T-cell (primary cell): ENCODE measurements around the gene SDK1. TPM values are rescaled to one million over a fixed set of nuclear protein-coding genes. Genes with fewer than 3 reads are reported as not detected.
"Not testable (repeated sequence)": the region's sequence is repeated elsewhere in the genome, so short reads cannot be mapped to it uniquely, and the experiment has no call there.

Source experiments
- ATAC-seq, 4 experiments: fragments of 200-7000 bp in 3 of 4; fragments of 150-1000 bp in 1 of 4; cut with Tn5 transposase; replicated peaks in 1 of 4; 1 replicate in 3 of 4; 2 replicates in 1 of 4; pipeline ENCODE4 v1.10.0; 2021; ENCODE audit warnings: moderate library complexity in 3 of 4, mild to moderate bottlenecking in 2 of 4, moderate number of reproducible peaks in 1 of 4
- CTCF ChIA-PET, 2 donors: fragments of 300-600 bp; sonication (Branson Sonifier 250); formaldehyde crosslinking; loops; one replicate each; lab custom pipeline; 2022; ENCODE audit warnings: antibody characterized with exemption in 2 of 2; lab: Charles Lee
- POLR2A ChIA-PET, 2 donors: fragments of 300-600 bp; sonication (Branson Sonifier 250); formaldehyde crosslinking; loops; one replicate each; lab custom pipeline; 2022; ENCODE audit warnings: antibody characterized with exemption in 2 of 2; lab: Charles Lee
- DNase-seq, 35 experiments: peaks; one replicate each; pipeline versions ENCODE4 v3.0.0 to v3.0.0-alpha.2; 2013 to 2023
- H3K27ac ChIP-seq: one replicate; pipeline ENCODE4 v1.5.1; 2013; ENCODE audit warnings: low read length
- H3K27me3 ChIP-seq, 2 experiments: replicated peaks in 1 of 2; 1 replicate in 1 of 2; 2 replicates in 1 of 2; pipeline versions ENCODE4 v1.6.1 to v1.7.0; 2013; ENCODE audit warnings: low read length in 1 of 2, mixed read lengths in 1 of 2; ENCODE audit not compliant: control insufficient read depth in 2 of 2, insufficient read depth in 2 of 2; ENCODE audit errors: extremely low read depth in 1 of 2
- H3K36me3 ChIP-seq, 2 donors: 1 replicate in 1 of 2; 2 replicates in 1 of 2; pipeline versions ENCODE4 v1.6.1 to v1.7.0; 2013; ENCODE audit warnings: low read length in 1 of 2; ENCODE audit not compliant: control insufficient read depth in 2 of 2, insufficient read depth in 1 of 2; ENCODE audit errors: extremely low read depth in 1 of 2
- H3K4me1 ChIP-seq, 2 experiments: 1 replicate in 1 of 2; 2 replicates in 1 of 2; pipeline versions ENCODE4 v1.6.1 to v1.7.0; 2013; ENCODE audit warnings: low read length in 2 of 2, mixed read lengths in 1 of 2; ENCODE audit not compliant: insufficient read depth in 2 of 2, control insufficient read depth in 1 of 2; ENCODE audit errors: extremely low read depth in 1 of 2
- H3K4me3 ChIP-seq, 2 donors: 1 replicate in 1 of 2; 2 replicates in 1 of 2; pipeline versions ENCODE4 v1.5.1 to v1.7.0; 2013; ENCODE audit warnings: mild to moderate bottlenecking in 2 of 2, low read length in 1 of 2, moderate library complexity in 1 of 2; ENCODE audit not compliant: control insufficient read depth in 1 of 2; ENCODE audit errors: extremely low read depth in 1 of 2
- H3K9me3 ChIP-seq: 2 replicates; pipeline ENCODE4 v1.7.0; 2013
- H3K27ac Mint-ChIP-seq, 2 donors: one replicate each; pipeline ENCODE4 v1.8.0; 2020 to 2021; ENCODE audit warnings: mild to moderate bottlenecking in 2 of 2, mixed read lengths in 2 of 2
- H3K27me3 Mint-ChIP-seq, 2 donors: one replicate each; pipeline ENCODE4 v1.8.0; 2021 to 2022; ENCODE audit warnings: mixed read lengths in 2 of 2
- H3K36me3 Mint-ChIP-seq: one replicate; pipeline ENCODE4 v1.8.0; 2021; ENCODE audit warnings: mixed read lengths
- H3K4me1 Mint-ChIP-seq, 3 donors: one replicate each; pipeline ENCODE4 v1.8.0; 2020 to 2022; ENCODE audit warnings: mixed read lengths in 3 of 3, mild to moderate bottlenecking in 1 of 3
- H3K4me3 Mint-ChIP-seq, 3 donors: one replicate each; pipeline ENCODE4 v1.8.0; 2020 to 2022; ENCODE audit warnings: mild to moderate bottlenecking in 3 of 3, mixed read lengths in 3 of 3, moderate library complexity in 3 of 3
- H3K9me3 Mint-ChIP-seq, 3 donors: one replicate each; pipeline ENCODE4 v1.8.0; 2020 to 2022; ENCODE audit warnings: mixed read lengths in 3 of 3
- WGBS: methylation state at CpG from one replicate; pipeline ENCODE4 v1.1.5; 2013; ENCODE audit warnings: missing lambda C conversion rate; ENCODE audit not compliant: insufficient coverage; 5-methylcytosine and 5-hydroxymethylcytosine counted together
- total RNA-seq, 35 experiments: library from RNA in 6 of 35; stranded (reverse) in 6 of 35; fragments of 120-200 nt in 1 of 35; gene quantifications; one replicate each; pipeline versions ENCODE4 v1.2.1 to v1.2.4 and lab custom pipeline; 2013 to 2026

SDK1 gene
- total RNA-seq, 5 donors from 2014 or later (not counting 1 experiment from before 2014, with no cell fraction given) = 0.47 to 1.7 (median 0.63) TPM

DNA sequence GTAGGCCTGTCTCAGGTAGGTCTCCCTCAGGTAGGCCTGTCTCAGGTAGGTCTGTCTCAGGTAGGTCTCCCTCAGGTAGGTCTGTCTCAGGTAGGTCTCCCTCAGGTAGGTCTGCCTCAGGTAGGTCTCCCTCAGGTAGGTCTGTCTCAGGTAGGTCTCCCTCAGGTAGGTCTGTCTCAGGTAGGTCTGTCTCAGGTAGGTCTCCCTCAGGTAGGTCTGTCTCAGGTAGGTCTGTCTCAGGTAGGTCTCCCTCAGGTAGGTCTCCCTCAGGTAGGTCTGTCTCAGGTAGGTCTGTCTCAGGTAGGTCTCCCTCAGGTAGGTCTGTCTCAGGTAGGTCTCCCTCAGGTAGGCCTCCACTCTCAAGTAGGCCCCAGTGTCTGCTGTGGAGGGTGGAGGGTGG is 281.1 kb downstream of the SDK1 start:
- H3K27me3 ChIP-seq, DNase-seq, H3K36me3 Mint-ChIP-seq, H3K4me1 Mint-ChIP-seq, CTCF ChIA-PET, H3K4me3 Mint-ChIP-seq, H3K27ac Mint-ChIP-seq, H3K27ac ChIP-seq, ATAC-seq, H3K27me3 Mint-ChIP-seq, H3K4me1 ChIP-seq, H3K9me3 ChIP-seq, H3K4me3 ChIP-seq, H3K36me3 ChIP-seq, POLR2A ChIA-PET: not testable (repeated sequence)
- H3K9me3 Mint-ChIP-seq = peaks cover 3 to 19% (median 16%) of the 10 kb centered on the region in 3 donors

DNA sequence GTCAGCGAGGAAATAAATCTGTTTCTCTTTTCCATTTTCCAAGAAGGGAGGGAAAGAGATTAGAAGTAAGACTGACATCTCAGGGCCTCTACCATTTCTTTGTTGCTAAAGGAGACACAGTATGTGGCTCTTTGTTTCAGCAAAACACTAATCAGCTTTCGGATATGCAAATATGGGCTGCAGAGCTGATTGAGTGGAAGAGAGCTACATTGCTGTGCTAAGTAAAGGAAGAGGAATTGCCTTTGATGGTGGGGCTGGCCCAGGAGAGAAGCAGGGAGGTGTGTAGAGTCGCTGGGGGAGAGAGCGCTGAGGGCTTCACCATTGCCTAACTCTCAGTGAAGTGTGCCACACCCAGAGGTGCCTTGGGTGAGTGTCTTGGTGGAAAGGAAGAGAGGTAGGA is 284.8 kb downstream of the SDK1 start:
- H3K27ac ChIP-seq = no peak overlapping the region
- WGBS = 100% methylated on average over 1 of the region's 4 CpGs
- H3K9me3 ChIP-seq = no peaks in the 10 kb centered on the region
- ATAC-seq = no peak
- no peak overlapping the region for H3K4me3 Mint-ChIP-seq
- peaks cover 2 to 8% (median 5%) of the 10 kb centered on the region in 3 donors for H3K4me1 Mint-ChIP-seq
- no peaks in the 10 kb centered on the region for H3K4me1 ChIP-seq
- no peaks in the 10 kb centered on the region for H3K27me3 Mint-ChIP-seq
- CTCF ChIA-PET = no interaction called here
- no peak overlapping the region for H3K4me3 ChIP-seq
- POLR2A ChIA-PET = no interaction called here
- DNase-seq = no peak
- no peaks in the 10 kb centered on the region for H3K36me3 ChIP-seq
- no peaks in the 10 kb centered on the region for H3K9me3 Mint-ChIP-seq
- H3K27me3 ChIP-seq = no peaks in the 10 kb centered on the region
- H3K36me3 Mint-ChIP-seq = no peaks in the 10 kb centered on the region
- no peak overlapping the region for H3K27ac Mint-ChIP-seq

- Mint-ChIP-seq H3K27ac (no peak overlapping the region), H3K9me3 (no peaks in the 10 kb centered on the region), H3K27me3 (no peaks in the 10 kb centered on the region), H3K4me1 (peaks cover 2 to 8% (median 5%) of the 10 kb centered on the region in 3 donors), H3K4me3 (no peak overlapping the region), H3K36me3 (no peaks in the 10 kb centered on the region)
- Histone ChIP-seq H3K36me3 (no peaks in the 10 kb centered on the region), H3K4me3 (no peak overlapping the region), H3K27me3 (no peaks in the 10 kb centered on the region), H3K4me1 (no peaks in the 10 kb centered on the region), H3K9me3 (no peaks in the 10 kb centered on the region), H3K27ac (no peak overlapping the region)
- WGBS = 71% methylated on average over 3 of the region's 3 CpGs
- no peak for ATAC-seq
- DNase-seq = no peak
- ChIA-PET POLR2A (no interaction called here), CTCF (no interaction called here)
Observed at GRCh38 chr7:3588341-3588740, 287.3 kb downstream of the SDK1 start.

DNA sequence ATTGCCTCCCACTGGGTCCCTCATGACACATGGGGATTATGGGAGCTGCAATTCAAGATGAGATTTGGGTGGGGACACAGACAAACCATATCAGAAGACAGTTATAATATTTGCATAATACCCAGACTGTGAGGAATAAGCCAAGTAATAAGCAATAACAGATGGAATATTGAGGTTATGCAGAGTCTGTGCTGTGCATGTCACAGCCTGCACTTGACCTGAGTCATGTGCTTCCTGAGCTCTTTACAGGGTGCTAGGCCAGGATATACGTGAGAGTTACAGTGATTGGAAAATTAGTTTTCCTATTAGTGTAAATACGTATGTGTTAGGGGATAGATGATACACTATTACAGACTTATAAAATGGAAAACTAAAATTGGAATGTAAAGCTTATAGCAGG is 288.7 kb downstream of the SDK1 start:
- H3K27ac ChIP-seq = no peak overlapping the region
- no peaks in the 10 kb centered on the region for H3K36me3 ChIP-seq
- H3K4me3 ChIP-seq = no peak overlapping the region
- CTCF ChIA-PET = interaction anchor here in 1 of 2 donors (0.6 kb wide), 1 partner anchor 156 kb away, joined by 3 read pairs; no protein-coding TSS in a partner anchor
- Mint-ChIP-seq H3K27ac (no peak overlapping the region), H3K4me1 (peaks cover 2 to 8% (median 5%) of the 10 kb centered on the region in 3 donors), H3K9me3 (no peaks in the 10 kb centered on the region), H3K36me3 (no peaks in the 10 kb centered on the region), H3K27me3 (no peaks in the 10 kb centered on the region), H3K4me3 (no peak overlapping the region)
- DNase-seq (no peak), ATAC-seq (no peak)
- POLR2A ChIA-PET = no interaction called here
- H3K4me1 ChIP-seq = no peaks in the 10 kb centered on the region
- no CpG with 5 or more reads among the region's 2 CpGs for WGBS
- no peaks in the 10 kb centered on the region for H3K27me3 ChIP-seq
- no peaks in the 10 kb centered on the region for H3K9me3 ChIP-seq

- 100% methylated on average over 1 of the region's 4 CpGs for WGBS
- H3K9me3 Mint-ChIP-seq = no peaks in the 10 kb centered on the region
- H3K27ac Mint-ChIP-seq = no peak overlapping the region
- no peaks in the 10 kb centered on the region for H3K4me1 ChIP-seq
- DNase-seq (no peak), ATAC-seq (no peak)
- ChIA-PET CTCF (no interaction called here), POLR2A (no interaction called here)
- no peaks in the 10 kb centered on the region for H3K27me3 Mint-ChIP-seq
- no peaks in the 10 kb centered on the region for H3K36me3 Mint-ChIP-seq
- no peak overlapping the region for H3K4me3 Mint-ChIP-seq
- no peaks in the 10 kb centered on the region for H3K27me3 ChIP-seq
- H3K9me3 ChIP-seq = no peaks in the 10 kb centered on the region
- H3K4me3 ChIP-seq = no peak overlapping the region
- H3K27ac ChIP-seq = no peak overlapping the region
- peaks cover 2 to 8% (median 5%) of the 10 kb centered on the region in 3 donors for H3K4me1 Mint-ChIP-seq
- no peaks in the 10 kb centered on the region for H3K36me3 ChIP-seq
Observed at GRCh38 chr7:3591219-3591618, 290.2 kb downstream of the SDK1 start.

DNA sequence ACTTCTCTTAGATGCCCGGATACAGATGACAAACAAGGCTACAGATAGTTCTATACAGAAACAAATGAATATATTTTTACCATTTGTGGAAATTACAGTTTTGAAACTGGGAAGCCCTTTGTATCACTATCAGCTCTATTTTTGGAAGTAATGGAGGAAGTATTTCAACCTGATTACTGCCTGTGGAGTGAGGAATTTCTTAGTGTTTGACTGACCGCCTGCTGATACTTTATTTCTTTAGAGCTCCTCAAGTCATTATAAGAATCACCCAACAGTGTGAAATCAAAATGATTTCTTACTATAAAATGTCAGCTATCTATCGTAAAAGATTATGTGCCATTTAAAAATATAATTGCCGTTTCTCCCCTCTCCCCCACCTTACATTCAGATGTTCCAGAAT is 290.9 kb downstream of the SDK1 start:
- H3K9me3 ChIP-seq = no peaks in the 10 kb centered on the region
- no peak for DNase-seq
- Mint-ChIP-seq H3K27me3 (no peaks in the 10 kb centered on the region), H3K27ac (no peak overlapping the region), H3K4me1 (peaks cover 2 to 8% (median 5%) of the 10 kb centered on the region in 3 donors), H3K36me3 (no peaks in the 10 kb centered on the region), H3K9me3 (no peaks in the 10 kb centered on the region), H3K4me3 (no peak overlapping the region)
- ATAC-seq = no peak
- H3K4me3 ChIP-seq = no peak overlapping the region
- H3K27me3 ChIP-seq = no peaks in the 10 kb centered on the region
- WGBS = 100% methylated on average over 2 of the region's 4 CpGs
- ChIA-PET POLR2A (no interaction called here), CTCF (interaction anchor here in 1 of 2 donors (0.9 kb wide), 1 partner anchor 21 kb away, joined by 3 read pairs; no protein-coding TSS in a partner anchor)
- H3K4me1 ChIP-seq = no peaks in the 10 kb centered on the region
- no peak overlapping the region for H3K27ac ChIP-seq
- H3K36me3 ChIP-seq = no peaks in the 10 kb centered on the region
